Immature natural killer cell (primary cell): Measurements from ENCODE around the gene PAPLN. TPM values are rescaled to one million over a fixed set of nuclear protein-coding genes. Genes with fewer than 3 reads are reported as not detected.

Experiments used
- DNase-seq, 3 donors: peaks; one replicate each; pipeline ENCODE4 v3.0.0; 2022; ENCODE audit warnings: mixed read lengths in 1 of 3
- H3K27ac Mint-ChIP-seq, 6 donors: one replicate each; pipeline ENCODE4 v1.8.0; 2020; ENCODE audit warnings: mixed read lengths in 6 of 6, mild to moderate bottlenecking in 5 of 6, inconsistent platforms in 4 of 6, moderate library complexity in 3 of 6
- H3K27me3 Mint-ChIP-seq, 3 donors: one replicate each; pipeline ENCODE4 v1.8.0; 2020 to 2021; ENCODE audit warnings: low read depth in 3 of 3, mild to moderate bottlenecking in 3 of 3, mixed read lengths in 3 of 3, moderate library complexity in 3 of 3, inconsistent platforms in 1 of 3
- H3K36me3 Mint-ChIP-seq, 3 donors: one replicate each; pipeline ENCODE4 v1.8.0; 2020; ENCODE audit warnings: mixed read lengths in 3 of 3, inconsistent platforms in 2 of 3, mild to moderate bottlenecking in 2 of 3
- H3K4me1 Mint-ChIP-seq, 2 donors: one replicate each; pipeline ENCODE4 v1.8.0; 2020; ENCODE audit warnings: inconsistent platforms in 2 of 2, mild to moderate bottlenecking in 2 of 2, mixed read lengths in 2 of 2, moderate library complexity in 1 of 2
- H3K4me3 Mint-ChIP-seq, 5 donors: one replicate each; pipeline ENCODE4 v1.8.0; 2020; ENCODE audit warnings: mild to moderate bottlenecking in 5 of 5, mixed read lengths in 5 of 5, inconsistent platforms in 3 of 5, moderate library complexity in 3 of 5
- H3K9me3 Mint-ChIP-seq, 6 donors: one replicate each; pipeline ENCODE4 v1.8.0; 2020; ENCODE audit warnings: mild to moderate bottlenecking in 6 of 6, mixed read lengths in 6 of 6, inconsistent platforms in 4 of 6, moderate library complexity in 3 of 6
- polyA plus RNA-seq, 3 donors: library from polyadenylated mRNA; unstranded; fragments of 300-500 nt; fragmentation: Illumina TruSeq; gene quantifications; one replicate each; pipeline ENCODE4 v1.2.3, GENCODE V29; 2021

PAPLN gene
- polyA plus RNA-seq, 3 donors from 2014 or later = 0.15 to 0.47 TPM; not detected in 1

DNA sequence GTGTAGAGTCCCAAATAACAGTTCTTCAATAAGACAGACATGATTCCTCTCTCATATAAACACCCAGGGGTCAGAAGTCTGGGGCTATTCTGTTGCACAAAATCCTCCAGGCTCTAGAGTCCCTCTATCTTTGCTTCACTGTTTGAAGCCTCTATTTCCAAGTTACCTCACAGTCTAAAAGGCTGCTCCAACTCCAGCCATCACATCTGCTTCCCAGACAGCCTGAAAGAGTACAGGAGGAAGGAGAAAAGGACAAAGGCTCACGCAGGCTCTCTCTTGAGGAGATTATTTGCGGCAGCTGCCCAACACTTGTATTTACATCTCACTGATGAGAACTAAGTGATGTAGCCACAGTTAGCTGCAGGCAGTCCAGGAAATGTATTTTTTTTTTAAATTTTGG, 6.4 kb downstream of the PAPLN start:
- Mint-ChIP-seq H3K4me1 (peaks cover 12 to 21% of the 10 kb centered on the region in 2 donors), H3K27ac (no peak overlapping the region), H3K9me3 (no peaks in the 10 kb centered on the region), H3K27me3 (peaks cover 5 to 19% (median 14%) of the 10 kb centered on the region in 3 donors), H3K36me3 (no peaks in the 10 kb centered on the region), H3K4me3 (peak overlapping the region in 1 of 5 donors; percentile 4)
- DNase-seq = no peak

DNA sequence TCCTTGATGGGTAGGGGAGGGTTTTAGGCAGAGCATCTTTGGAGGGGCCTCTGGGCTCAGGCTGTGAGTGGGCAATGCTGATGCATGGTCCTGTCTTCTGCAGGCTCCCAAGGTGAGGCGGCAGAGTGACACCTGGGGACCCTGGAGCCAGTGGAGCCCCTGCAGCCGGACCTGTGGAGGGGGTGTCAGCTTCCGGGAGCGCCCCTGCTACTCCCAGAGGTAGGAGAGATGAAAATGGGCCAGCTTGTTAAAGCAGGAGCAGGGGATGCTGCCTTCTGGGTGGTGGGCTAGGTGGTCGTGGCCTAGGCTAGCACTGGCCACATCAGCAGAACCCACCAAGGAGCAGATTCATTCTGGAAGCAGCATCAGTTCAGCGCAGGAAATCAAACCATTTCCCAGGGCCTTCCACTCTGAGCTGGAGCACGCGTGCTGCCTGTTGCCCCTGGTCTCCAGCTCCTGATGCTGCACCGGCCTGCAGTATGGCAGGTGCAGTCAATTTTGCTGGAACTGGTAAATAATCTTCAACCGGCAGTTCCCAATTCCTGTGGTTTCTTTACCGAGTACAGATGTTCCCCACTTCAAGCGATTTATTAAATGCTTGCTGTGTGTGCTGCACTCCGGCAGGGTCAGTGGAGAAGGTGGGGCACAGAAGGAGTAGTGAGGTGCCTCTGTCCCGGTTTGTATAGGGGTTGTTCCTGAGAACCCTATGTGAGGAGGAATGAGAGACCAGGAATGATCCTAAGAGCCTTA, 7.4 kb downstream of the PAPLN start:
- no peaks in the 10 kb centered on the region for H3K9me3 Mint-ChIP-seq
- peak overlapping the region; percentile 62 to 72 (median 69) for H3K4me3 Mint-ChIP-seq
- no peak for DNase-seq
- no peak overlapping the region for H3K27ac Mint-ChIP-seq
- no peaks in the 10 kb centered on the region for H3K36me3 Mint-ChIP-seq
- H3K27me3 Mint-ChIP-seq = peaks cover 5 to 16% (median 14%) of the 10 kb centered on the region in 3 donors
- H3K4me1 Mint-ChIP-seq = peaks cover 12 to 21% of the 10 kb centered on the region in 2 donors

- Mint-ChIP-seq H3K27ac (no peak overlapping the region), H3K27me3 (peaks cover 5 to 15% (median 14%) of the 10 kb centered on the region in 3 donors), H3K36me3 (no peaks in the 10 kb centered on the region), H3K4me1 (peaks cover 12 to 21% of the 10 kb centered on the region in 2 donors), H3K4me3 (peak overlapping the region; percentile 68 to 82 (median 76)), H3K9me3 (no peaks in the 10 kb centered on the region)
- peak; percentile 18 to 38 (median 25) for DNase-seq
Measured at GRCh38 chr14:73245480-73246325, 8.4 kb downstream of the PAPLN start.

DNA sequence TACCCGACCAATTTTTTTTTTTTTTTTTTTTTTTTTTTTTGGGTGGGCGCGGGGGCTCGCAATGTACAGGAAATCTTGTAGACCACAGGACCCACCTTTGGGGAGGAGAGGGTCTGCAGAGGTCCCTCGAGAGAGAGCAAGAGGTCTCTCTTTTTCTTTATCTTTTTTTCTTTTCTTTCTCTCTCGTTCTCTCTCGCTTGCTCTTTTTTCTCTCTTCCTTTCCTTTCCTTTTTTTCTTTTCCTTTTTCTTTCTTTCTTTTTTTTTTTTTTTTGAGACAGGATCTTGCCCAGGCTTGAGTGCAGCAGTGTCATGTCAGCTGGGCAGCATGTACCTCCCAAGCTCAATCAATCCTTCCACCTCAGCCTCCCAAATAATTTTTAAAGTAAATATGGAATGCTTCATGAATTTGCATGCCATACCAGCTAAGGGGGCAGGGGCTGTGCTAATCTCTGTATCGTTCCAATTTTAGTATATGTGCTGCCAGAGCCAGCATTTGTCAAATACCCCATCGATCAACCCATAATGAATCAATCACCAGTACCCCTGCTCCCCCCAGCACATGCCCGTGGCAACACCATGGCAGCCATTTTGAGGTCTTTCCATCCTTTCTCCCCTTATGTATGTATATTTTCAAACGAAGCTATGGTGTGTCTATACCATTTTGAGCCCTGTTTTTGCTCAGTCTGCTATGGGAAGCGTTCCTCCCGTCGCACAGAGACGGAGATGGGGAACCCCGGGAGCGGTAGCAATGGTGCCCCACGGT, 9.3 kb downstream of the PAPLN start:
- DNase-seq = no peak
- Mint-ChIP-seq H3K9me3 (no peaks in the 10 kb centered on the region), H3K4me1 (peaks cover 12 to 21% of the 10 kb centered on the region in 2 donors), H3K27ac (no peak overlapping the region), H3K27me3 (peaks cover 5 to 13% (median 12%) of the 10 kb centered on the region in 3 donors), H3K4me3 (peak overlapping the region; percentile 62 to 82 (median 76)), H3K36me3 (no peaks in the 10 kb centered on the region)

DNA sequence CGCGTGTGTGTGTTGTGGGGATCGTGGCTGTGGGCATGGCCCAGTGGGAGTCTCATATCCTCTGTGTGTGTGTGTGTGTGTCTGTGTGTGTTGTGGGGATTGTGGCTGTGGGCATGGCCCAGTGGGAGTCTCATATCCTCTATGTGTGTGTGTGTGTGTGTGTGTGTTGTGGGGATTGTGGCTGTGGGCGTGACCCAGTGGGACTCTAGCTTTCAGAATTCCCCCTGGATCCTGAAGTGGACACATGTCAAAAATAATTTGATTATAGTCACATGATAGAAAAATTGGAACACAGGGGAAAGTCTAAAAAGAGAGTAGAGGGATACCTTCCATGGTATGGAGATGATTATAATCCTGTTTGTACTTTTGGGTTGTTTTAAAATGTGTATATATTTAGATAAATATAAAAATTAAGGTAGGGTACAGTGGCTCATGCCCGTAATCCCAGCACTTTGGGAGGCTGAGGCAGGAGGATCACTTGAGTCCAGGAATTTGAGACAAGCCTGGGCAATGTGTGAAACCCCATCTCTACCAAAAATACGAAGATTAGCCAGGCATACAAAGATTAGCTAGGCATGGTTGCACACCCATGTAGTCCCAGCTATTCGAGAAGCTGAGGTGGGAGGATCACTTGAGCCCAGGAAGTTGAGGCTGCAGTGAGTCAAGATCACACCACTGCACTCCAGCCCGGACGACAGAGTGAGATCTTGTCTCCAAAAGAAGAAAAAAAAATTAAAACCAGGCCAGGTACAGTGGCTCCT, 11.0 kb downstream of the PAPLN start:
- H3K9me3 Mint-ChIP-seq = no peaks in the 10 kb centered on the region
- H3K36me3 Mint-ChIP-seq = no peaks in the 10 kb centered on the region
- no peak for DNase-seq
- peaks cover 4 to 12% (median 12%) of the 10 kb centered on the region in 3 donors for H3K27me3 Mint-ChIP-seq
- peak overlapping the region in 1 of 5 donors; percentile 26 for H3K4me3 Mint-ChIP-seq
- peaks cover 9 to 21% of the 10 kb centered on the region in 2 donors for H3K4me1 Mint-ChIP-seq
- peak overlapping the region in 1 of 6 donors; percentile 22 for H3K27ac Mint-ChIP-seq

GRCh38 chr14:73249108-73249507, 11.8 kb downstream of the PAPLN start:
- Mint-ChIP-seq H3K36me3 (no peaks in the 10 kb centered on the region), H3K9me3 (no peaks in the 10 kb centered on the region), H3K4me1 (peaks cover 9 to 21% of the 10 kb centered on the region in 2 donors), H3K4me3 (no peak overlapping the region), H3K27ac (no peak overlapping the region), H3K27me3 (peaks cover 0 to 12% (median 6%) of the 10 kb centered on the region in 3 donors)
- no peak for DNase-seq

DNA sequence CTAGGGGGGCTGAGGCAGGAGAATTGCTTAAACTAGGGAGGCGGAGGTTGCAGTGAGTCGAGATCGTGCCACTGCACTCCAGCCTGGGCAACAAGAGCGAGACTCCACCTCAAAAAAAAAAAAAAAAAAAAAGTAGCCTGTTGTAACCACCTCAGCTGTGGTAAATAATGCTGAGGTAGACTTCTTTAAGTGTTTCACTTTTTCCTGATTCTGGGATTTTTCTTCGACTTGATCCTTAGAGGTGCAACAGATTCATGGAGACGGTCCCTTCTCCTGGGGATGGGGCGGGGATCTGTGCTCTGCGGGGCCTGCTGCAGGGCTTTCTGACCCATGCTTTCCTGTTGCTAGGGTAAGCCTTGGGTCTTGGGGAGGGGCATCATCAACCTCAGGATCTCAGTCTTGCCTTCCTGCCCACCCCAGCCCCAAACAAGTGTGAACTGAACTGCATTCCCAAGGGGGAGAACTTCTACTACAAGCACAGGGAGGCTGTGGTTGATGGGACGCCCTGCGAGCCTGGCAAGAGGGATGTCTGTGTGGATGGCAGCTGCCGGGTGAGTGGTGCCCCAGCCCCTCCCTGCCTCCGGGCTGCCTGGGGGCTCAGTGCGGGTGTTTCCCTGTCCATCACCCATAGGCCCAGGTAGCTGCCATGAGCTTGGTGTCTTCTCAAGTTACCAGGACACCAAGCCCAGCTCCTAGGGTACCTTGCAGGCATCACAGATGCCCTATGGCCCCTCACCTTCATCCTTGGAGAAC, 12.4 kb downstream of the PAPLN start:
- H3K27ac Mint-ChIP-seq = no peak overlapping the region
- peaks cover 0 to 11% (median 5%) of the 10 kb centered on the region in 3 donors for H3K27me3 Mint-ChIP-seq
- no peak overlapping the region for H3K4me3 Mint-ChIP-seq
- peaks cover 9 to 21% of the 10 kb centered on the region in 2 donors for H3K4me1 Mint-ChIP-seq
- no peaks in the 10 kb centered on the region for H3K36me3 Mint-ChIP-seq
- DNase-seq = no peak
- no peaks in the 10 kb centered on the region for H3K9me3 Mint-ChIP-seq

- no peaks in the 10 kb centered on the region for H3K9me3 Mint-ChIP-seq
- H3K36me3 Mint-ChIP-seq = no peaks in the 10 kb centered on the region
- no peak overlapping the region for H3K4me3 Mint-ChIP-seq
- peaks cover 0 to 7% (median 3%) of the 10 kb centered on the region in 3 donors for H3K27me3 Mint-ChIP-seq
- peaks cover 9 to 21% of the 10 kb centered on the region in 2 donors for H3K4me1 Mint-ChIP-seq
- no peak overlapping the region for H3K27ac Mint-ChIP-seq
- DNase-seq = no peak
Measured at GRCh38 chr14:73250317-73250713, 13.0 kb downstream of the PAPLN start.

DNA sequence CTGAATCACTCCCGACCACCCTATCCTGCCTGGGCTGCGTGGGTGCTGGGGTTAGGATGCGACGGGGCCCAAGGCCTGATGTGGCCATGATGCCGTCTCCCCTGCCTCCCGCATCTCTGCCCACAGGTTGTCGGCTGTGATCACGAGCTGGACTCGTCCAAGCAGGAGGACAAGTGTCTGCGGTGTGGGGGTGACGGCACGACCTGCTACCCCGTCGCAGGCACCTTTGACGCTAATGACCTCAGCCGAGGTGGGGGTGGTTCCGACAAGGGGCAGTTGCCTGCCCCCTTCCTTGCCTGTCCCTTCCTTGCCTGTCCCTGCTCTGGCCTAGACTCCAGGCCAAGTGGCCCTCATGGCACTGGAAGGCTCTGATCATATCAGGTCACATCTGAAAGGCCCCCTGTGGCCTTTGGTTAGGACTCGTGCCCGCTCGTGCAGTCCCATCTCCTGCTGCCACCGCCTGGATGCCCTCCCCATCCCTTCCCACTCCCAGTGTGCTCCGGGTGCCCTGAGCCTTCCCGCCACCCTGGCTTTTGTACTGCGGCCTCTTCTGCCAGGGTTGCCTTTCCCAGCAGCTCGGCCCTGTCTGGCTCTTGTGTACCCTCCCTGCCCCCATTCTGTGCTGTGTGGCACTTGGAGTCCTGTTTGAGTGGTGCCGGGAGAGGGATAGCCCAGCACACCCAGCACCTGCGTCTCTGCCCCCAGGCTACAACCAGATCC, 13.6 kb downstream of the PAPLN start:
- H3K4me1 Mint-ChIP-seq = peaks cover 9 to 21% of the 10 kb centered on the region in 2 donors
- H3K9me3 Mint-ChIP-seq = no peaks in the 10 kb centered on the region
- peaks cover 0 to 7% (median 3%) of the 10 kb centered on the region in 3 donors for H3K27me3 Mint-ChIP-seq
- no peak overlapping the region for H3K4me3 Mint-ChIP-seq
- no peak for DNase-seq
- no peaks in the 10 kb centered on the region for H3K36me3 Mint-ChIP-seq
- H3K27ac Mint-ChIP-seq = no peak overlapping the region

- DNase-seq = no peak
- Mint-ChIP-seq H3K4me3 (no peak overlapping the region), H3K27me3 (peaks cover 0 to 7% (median 3%) of the 10 kb centered on the region in 3 donors), H3K36me3 (no peaks in the 10 kb centered on the region), H3K9me3 (no peaks in the 10 kb centered on the region), H3K4me1 (peaks cover 6 to 16% of the 10 kb centered on the region in 2 donors), H3K27ac (no peak overlapping the region)
Measured at GRCh38 chr14:73251516-73252215, 14.4 kb downstream of the PAPLN start.

- H3K27ac Mint-ChIP-seq = no peak overlapping the region
- no peak overlapping the region for H3K4me3 Mint-ChIP-seq
- H3K9me3 Mint-ChIP-seq = no peaks in the 10 kb centered on the region
- peaks cover 0 to 2% (median 2%) of the 10 kb centered on the region in 3 donors for H3K27me3 Mint-ChIP-seq
- no peaks in the 10 kb centered on the region for H3K36me3 Mint-ChIP-seq
- peaks cover under 1 to 5% of the 10 kb centered on the region in 2 donors for H3K4me1 Mint-ChIP-seq
- DNase-seq = no peak
Measured at GRCh38 chr14:73252491-73253322, 15.4 kb downstream of the PAPLN start.
